Endothelial cell of umbilical vein (primary cell): ENCODE results near the gene SNED1.

Experiments used
- CTCF ChIP-seq, 2 donors: IDR thresholded peaks; 1 replicate in 1 of 2; 2 replicates in 1 of 2; pipeline ENCODE4 v1.5.1; 2011; ENCODE audit warnings: low read length in 2 of 2, mild to moderate bottlenecking in 2 of 2, moderate library complexity in 2 of 2, control low read depth in 1 of 2, inconsistent platforms in 1 of 2, low read depth in 1 of 2; ENCODE audit not compliant: insufficient read depth in 1 of 2; ENCODE audit errors: extremely low read depth in 1 of 2
- EZH2 ChIP-seq: IDR thresholded peaks from 2 replicates; pipeline ENCODE4 v1.6.1; 2012; ENCODE audit warnings: borderline replicate concordance, low read depth, mild to moderate bottlenecking, moderate library complexity, low read length, inconsistent platforms; ENCODE audit not compliant: severe bottlenecking
- MAX ChIP-seq: IDR thresholded peaks from 2 replicates; pipeline ENCODE4 v1.6.1; 2011; ENCODE audit not compliant: insufficient read depth, insufficient read length
- POLR2A ChIP-seq: IDR thresholded peaks from 2 replicates; pipeline ENCODE4 v1.6.1; 2012; ENCODE audit warnings: low read depth, mild to moderate bottlenecking, control low read depth, low read length
- POLR2AphosphoS5 ChIP-seq: IDR thresholded peaks from 2 replicates; pipeline ENCODE4 v1.6.1; 2012; ENCODE audit warnings: low read depth, mild to moderate bottlenecking, control low read depth, low read length, moderate library complexity; ENCODE audit not compliant: insufficient read depth

GRCh38 chr2:241009601-241010530, 11.4 kb downstream of the SNED1 start:
- TF ChIP-seq POLR2AphosphoS5 (peak; percentile 72), POLR2A (peak; percentile 58), CTCF (IDR thresholded peaks at IDR 0.05; ENCODE audit: extremely low read depth in 1 of 2, insufficient read depth in 1 of 2, low read depth in 1 of 2, low read length in 2 of 2) (no peak), MAX (no peak), EZH2 (no peak)
